ENCODE results near the gene SAMD4B.

DNA sequence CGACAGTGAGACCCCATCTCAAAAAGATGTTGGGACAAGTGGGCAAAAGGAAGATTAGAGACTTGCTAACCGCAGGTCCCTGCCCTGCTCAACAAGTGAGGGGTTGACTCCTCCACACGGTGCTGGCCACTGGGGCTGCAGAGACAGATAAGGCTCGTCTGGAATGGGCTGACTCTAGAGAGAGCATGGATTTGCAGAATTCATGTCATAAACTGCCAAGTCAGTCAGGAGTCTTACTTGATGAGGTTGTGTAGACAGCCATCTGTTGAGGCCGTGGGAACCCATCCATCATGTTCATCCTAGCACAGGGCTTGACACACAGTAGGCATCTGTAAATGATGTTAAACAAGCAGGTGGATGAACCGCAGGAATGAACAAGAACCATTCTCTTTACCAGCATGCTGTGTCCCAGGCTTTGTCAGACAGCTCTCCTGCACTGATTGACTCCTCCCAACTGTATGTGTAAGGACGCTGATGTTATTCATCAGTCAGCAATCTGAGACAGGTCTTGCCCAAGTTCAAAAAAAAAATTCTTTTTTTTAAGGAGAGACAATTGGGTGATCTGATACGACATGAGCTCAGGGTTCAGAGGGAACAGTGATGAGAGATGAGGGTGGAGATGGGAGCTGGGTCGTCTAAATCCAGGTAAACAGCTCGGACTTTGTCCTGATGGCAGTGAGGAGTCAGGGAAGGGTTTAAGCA, 39.8 kb downstream of the SAMD4B start:
- TF ChIP-seq, protein P1, sequence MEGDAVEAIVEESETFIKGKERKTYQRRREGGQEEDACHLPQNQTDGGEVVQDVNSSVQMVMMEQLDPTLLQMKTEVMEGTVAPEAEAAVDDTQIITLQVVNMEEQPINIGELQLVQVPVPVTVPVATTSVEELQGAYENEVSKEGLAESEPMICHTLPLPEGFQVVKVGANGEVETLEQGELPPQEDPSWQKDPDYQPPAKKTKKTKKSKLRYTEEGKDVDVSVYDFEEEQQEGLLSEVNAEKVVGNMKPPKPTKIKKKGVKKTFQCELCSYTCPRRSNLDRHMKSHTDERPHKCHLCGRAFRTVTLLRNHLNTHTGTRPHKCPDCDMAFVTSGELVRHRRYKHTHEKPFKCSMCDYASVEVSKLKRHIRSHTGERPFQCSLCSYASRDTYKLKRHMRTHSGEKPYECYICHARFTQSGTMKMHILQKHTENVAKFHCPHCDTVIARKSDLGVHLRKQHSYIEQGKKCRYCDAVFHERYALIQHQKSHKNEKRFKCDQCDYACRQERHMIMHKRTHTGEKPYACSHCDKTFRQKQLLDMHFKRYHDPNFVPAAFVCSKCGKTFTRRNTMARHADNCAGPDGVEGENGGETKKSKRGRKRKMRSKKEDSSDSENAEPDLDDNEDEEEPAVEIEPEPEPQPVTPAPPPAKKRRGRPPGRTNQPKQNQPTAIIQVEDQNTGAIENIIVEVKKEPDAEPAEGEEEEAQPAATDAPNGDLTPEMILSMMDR (IDR thresholded peaks at IDR 0.05), result no peak
- TF ChIP-seq ZFX (IDR thresholded peaks at IDR 0.05; ENCODE audit: borderline replicate concordance), result no peak
